Body of pancreas (tissue), 4 donors: ENCODE results near the gene TNFAIP8L3. TPM values are rescaled to one million over a fixed set of nuclear protein-coding genes. Genes with fewer than 3 reads are reported as not detected.
"Not testable (repeated sequence)": the region's sequence is repeated elsewhere in the genome, so short reads cannot be mapped to it uniquely, and the experiment has no call there.

Experiments used
- ATAC-seq: fragments of 150-250 bp; one replicate; pipeline ENCODE4 v1.9.1; 2016
- DNase-seq, 4 donors: peaks; one replicate each; pipeline ENCODE4 v3.0.0-alpha.2; 2019
- H3K27ac ChIP-seq, 4 donors: fragments of 200-600 bp; sonication (generic); 1 replicate in 3 of 4; 2 replicates in 1 of 4; pipeline versions ENCODE4 v1.5.1 to v1.6.1; 2016 to 2019; ENCODE audit warnings: mild to moderate bottlenecking in 1 of 4, mixed read lengths in 1 of 4, moderate library complexity in 1 of 4
- H3K27me3 ChIP-seq, 2 donors: fragments of 200-600 bp; sonication (generic); one replicate each; pipeline ENCODE4 v1.6.0; 2016; ENCODE audit warnings: mild to moderate bottlenecking in 1 of 2
- H3K36me3 ChIP-seq, 2 donors: fragments of 200-600 bp; sonication (generic); replicated peaks in 1 of 2; 2 replicates each; pipeline ENCODE4 v1.5.1; 2016; ENCODE audit warnings: low read depth in 2 of 2; ENCODE audit not compliant: insufficient read depth in 1 of 2
- H3K4me1 ChIP-seq: fragments of 200-600 bp; sonication (generic); one replicate; pipeline ENCODE4 v1.6.0; 2016
- H3K4me3 ChIP-seq, 2 donors: fragments of 200-600 bp; sonication (generic); 1 replicate in 1 of 2; 2 replicates in 1 of 2; pipeline ENCODE4 v1.5.1; 2016 to 2019
- H3K9me3 ChIP-seq, 3 donors: fragments of 200-600 bp; sonication (generic); 1 replicate in 2 of 3; 2 replicates in 1 of 3; pipeline ENCODE4 v1.5.1; 2016
- CTCF ChIP-seq, 7 experiments: fragments of 450-650 bp in 4 of 7; fragments of 200-600 bp in 3 of 7; sonication (generic) in 3 of 7; IDR thresholded peaks; one replicate each; pipeline ENCODE4 v1.5.1; 2016 to 2019; ENCODE audit warnings: antibody characterized with exemption in 7 of 7
- POLR2A ChIP-seq, 3 donors: fragments of 450-650 bp; IDR thresholded peaks; one replicate each; pipeline ENCODE4 v1.6.1; 2016; ENCODE audit warnings: antibody characterized with exemption in 3 of 3, mild to moderate bottlenecking in 2 of 3
- WGBS, 2 donors: methylation state at CpG; one replicate each; pipeline ENCODE4 v1.1.5; 2017; 5-methylcytosine and 5-hydroxymethylcytosine counted together
- intact Hi-C: fragments of 100-400 bp; cut with DNase I; formaldehyde crosslinking; loops from one replicate; pipeline ENCODE4 v1.15.1; 2023
- total RNA-seq, 2 donors: library from RNA; depleted of rRNA; stranded (reverse); fragments of >200 nt; gene quantifications; one replicate each; pipeline ENCODE4 v1.1.0, GENCODE V29; 2016

The TNFAIP8L3 gene
- total RNA-seq, 2 donors from 2014 or later: 2.9 TPM; not detected in 1

- intact Hi-C loops: no loop called here
- Histone ChIP-seq H3K9me3 (no peaks in the 10 kb centered on the region), H3K27ac (no peak overlapping the region), H3K4me1 (no peaks in the 10 kb centered on the region), H3K27me3 (no peaks in the 10 kb centered on the region), H3K4me3 (no peak overlapping the region), H3K36me3 (no peaks in the 10 kb centered on the region)
- DNase-seq: no peak
- ATAC-seq: no peak
- TF ChIP-seq POLR2A (IDR thresholded peaks at IDR 0.05) (no peak), CTCF (IDR thresholded peaks at IDR 0.05) (no peak)
- 94 to 100% methylated on average over 2 of the region's 2 CpGs for WGBS, 2 donors
Observed at GRCh38 chr15:51128701-51129100, 34.0 kb upstream of the TNFAIP8L3 start.

- no peak overlapping the region for H3K4me3 ChIP-seq
- no peaks in the 10 kb centered on the region for H3K9me3 ChIP-seq
- H3K27ac ChIP-seq: no peak overlapping the region
- WGBS, 2 donors: 67 to 93% methylated on average over 3 of the region's 3 CpGs
- ATAC-seq: no peak
- no peaks in the 10 kb centered on the region for H3K4me1 ChIP-seq
- H3K36me3 ChIP-seq: no peaks in the 10 kb centered on the region
- DNase-seq: no peak
- intact Hi-C loops: no loop called here
- no peaks in the 10 kb centered on the region for H3K27me3 ChIP-seq
- no peak for TF ChIP-seq CTCF (IDR thresholded peaks at IDR 0.05)
- no peak for TF ChIP-seq POLR2A (IDR thresholded peaks at IDR 0.05)
Observed at GRCh38 chr15:51126842-51127241, 32.1 kb upstream of the TNFAIP8L3 start.

GRCh38 chr15:51123002-51123401, 28.3 kb upstream of the TNFAIP8L3 start:
- intact Hi-C loops, ATAC-seq, H3K36me3 ChIP-seq, H3K27me3 ChIP-seq, H3K4me1 ChIP-seq, H3K27ac ChIP-seq, DNase-seq, H3K9me3 ChIP-seq, H3K4me3 ChIP-seq: not testable (repeated sequence)

GRCh38 chr15:51121631-51122225, 27.0 kb upstream of the TNFAIP8L3 start:
- no peak overlapping the region for H3K27ac ChIP-seq
- H3K4me3 ChIP-seq: no peak overlapping the region
- no peak for TF ChIP-seq CTCF (IDR thresholded peaks at IDR 0.05)
- TF ChIP-seq POLR2A (IDR thresholded peaks at IDR 0.05): no peak
- H3K36me3 ChIP-seq: no peaks in the 10 kb centered on the region
- H3K27me3 ChIP-seq: no peaks in the 10 kb centered on the region
- DNase-seq (no peak), ATAC-seq (no peak)
- intact Hi-C loops: no loop called here
- WGBS, 2 donors: 96 to 100% methylated on average over 1 of the region's 1 CpG
- no peaks in the 10 kb centered on the region for H3K9me3 ChIP-seq
- no peaks in the 10 kb centered on the region for H3K4me1 ChIP-seq

GRCh38 chr15:51121118-51121517, 26.4 kb upstream of the TNFAIP8L3 start:
- WGBS, 2 donors: 23 to 50% methylated on average over 2 of the region's 2 CpGs
- Histone ChIP-seq H3K36me3 (no peaks in the 10 kb centered on the region), H3K27me3 (no peaks in the 10 kb centered on the region), H3K4me3 (no peak overlapping the region), H3K4me1 (no peaks in the 10 kb centered on the region), H3K27ac (no peak overlapping the region), H3K9me3 (no peaks in the 10 kb centered on the region)
- TF ChIP-seq POLR2A (IDR thresholded peaks at IDR 0.05) (no peak), CTCF (IDR thresholded peaks at IDR 0.05) (no peak)
- no peak for ATAC-seq
- intact Hi-C loops: no loop called here
- peak in 2 of 4 donors; percentile 38 to 42 for DNase-seq
